ENCODE results near the gene C1orf105. TPM values are rescaled to one million over a fixed set of nuclear protein-coding genes. Genes with fewer than 3 reads are reported as not detected.
A peak's percentile ranks its signal among the peaks of the same experiment; 100 is the strongest.

C1orf105 gene
- total and polyA plus RNA-seq, 2 experiments from 2014 or later, result 3.2 to 21.5 TPM

DNA sequence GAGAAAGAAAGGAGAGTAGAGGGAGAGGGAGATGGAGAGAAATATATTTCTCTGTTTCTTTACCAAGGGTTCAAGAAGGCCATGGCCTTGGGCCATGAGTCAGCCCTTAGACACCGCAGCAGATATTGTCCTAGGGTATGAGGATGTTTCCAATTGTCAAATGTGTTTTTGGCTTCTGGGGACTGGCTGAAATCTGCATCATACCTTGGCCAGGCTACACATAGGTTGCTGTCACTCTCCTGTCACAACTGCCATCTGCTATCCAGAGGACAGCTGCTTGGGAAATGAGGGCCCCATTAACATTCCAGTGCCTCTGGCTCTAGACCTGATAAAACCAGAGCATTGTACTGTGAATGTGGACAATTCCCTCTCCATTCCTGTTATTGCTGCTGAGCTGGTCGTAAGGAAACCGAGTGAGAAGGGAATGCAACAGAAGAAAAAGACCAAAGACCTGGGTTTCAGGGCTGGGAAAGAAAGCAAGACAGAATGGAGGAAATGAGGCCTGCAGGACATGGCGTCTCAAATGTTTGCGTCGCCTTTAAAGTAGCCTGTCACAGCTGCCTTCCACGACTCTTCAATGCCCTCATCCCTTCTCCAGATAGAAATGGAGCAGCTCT lies 32.2 kb downstream of the C1orf105 start:
- Histone ChIP-seq H3K4me1 (ENCODE audit: low read depth) (peaks cover 39% of the 10 kb centered on the region), H3K36me3 (no peaks in the 10 kb centered on the region), H3K27me3 (no peaks in the 10 kb centered on the region), H3K27ac (peak overlapping the region; percentile 94), H3K4me3 (no peak overlapping the region), H3K9me3 (ENCODE audit: low read depth) (no peaks in the 10 kb centered on the region)
- peak in 1 of 2 donors; percentile 59 for DNase-seq (ENCODE audit: low read depth in 1 of 2, low spot score in 1 of 2)
- TF ChIP-seq, protein P1, sequence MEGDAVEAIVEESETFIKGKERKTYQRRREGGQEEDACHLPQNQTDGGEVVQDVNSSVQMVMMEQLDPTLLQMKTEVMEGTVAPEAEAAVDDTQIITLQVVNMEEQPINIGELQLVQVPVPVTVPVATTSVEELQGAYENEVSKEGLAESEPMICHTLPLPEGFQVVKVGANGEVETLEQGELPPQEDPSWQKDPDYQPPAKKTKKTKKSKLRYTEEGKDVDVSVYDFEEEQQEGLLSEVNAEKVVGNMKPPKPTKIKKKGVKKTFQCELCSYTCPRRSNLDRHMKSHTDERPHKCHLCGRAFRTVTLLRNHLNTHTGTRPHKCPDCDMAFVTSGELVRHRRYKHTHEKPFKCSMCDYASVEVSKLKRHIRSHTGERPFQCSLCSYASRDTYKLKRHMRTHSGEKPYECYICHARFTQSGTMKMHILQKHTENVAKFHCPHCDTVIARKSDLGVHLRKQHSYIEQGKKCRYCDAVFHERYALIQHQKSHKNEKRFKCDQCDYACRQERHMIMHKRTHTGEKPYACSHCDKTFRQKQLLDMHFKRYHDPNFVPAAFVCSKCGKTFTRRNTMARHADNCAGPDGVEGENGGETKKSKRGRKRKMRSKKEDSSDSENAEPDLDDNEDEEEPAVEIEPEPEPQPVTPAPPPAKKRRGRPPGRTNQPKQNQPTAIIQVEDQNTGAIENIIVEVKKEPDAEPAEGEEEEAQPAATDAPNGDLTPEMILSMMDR (IDR thresholded peaks at IDR 0.05; ENCODE audit: low read depth, low read length), result no peak

DNA sequence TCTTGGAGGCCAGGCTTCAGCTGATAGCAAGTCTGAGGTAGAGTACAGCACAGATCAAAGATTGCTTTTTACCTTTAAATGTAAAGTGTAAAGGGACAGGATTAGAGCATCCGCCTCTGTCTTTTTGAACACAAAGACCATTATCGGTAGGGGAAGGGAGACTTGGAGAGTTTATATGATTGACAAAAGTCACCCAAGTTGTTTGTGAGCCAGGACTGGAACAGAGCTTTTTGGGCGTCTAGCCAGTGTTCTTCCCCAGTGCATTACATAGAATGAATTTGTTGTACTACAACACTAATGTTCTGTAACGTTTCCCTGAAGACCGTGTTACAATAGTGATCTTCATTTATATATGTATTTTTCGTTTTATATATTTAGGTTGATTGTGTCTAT lies 32.7 kb downstream of the C1orf105 start:
- Histone ChIP-seq H3K27me3 (no peaks in the 10 kb centered on the region), H3K36me3 (no peaks in the 10 kb centered on the region), H3K27ac (peak overlapping the region; percentile 94), H3K9me3 (ENCODE audit: low read depth) (no peaks in the 10 kb centered on the region), H3K4me1 (ENCODE audit: low read depth) (peaks cover 39% of the 10 kb centered on the region), H3K4me3 (no peak overlapping the region)
- TF ChIP-seq, protein P1 (IDR thresholded peaks at IDR 0.05; ENCODE audit: low read depth, low read length), result no peak
- DNase-seq (ENCODE audit: low read depth in 1 of 2, low spot score in 1 of 2), result no peak

DNA sequence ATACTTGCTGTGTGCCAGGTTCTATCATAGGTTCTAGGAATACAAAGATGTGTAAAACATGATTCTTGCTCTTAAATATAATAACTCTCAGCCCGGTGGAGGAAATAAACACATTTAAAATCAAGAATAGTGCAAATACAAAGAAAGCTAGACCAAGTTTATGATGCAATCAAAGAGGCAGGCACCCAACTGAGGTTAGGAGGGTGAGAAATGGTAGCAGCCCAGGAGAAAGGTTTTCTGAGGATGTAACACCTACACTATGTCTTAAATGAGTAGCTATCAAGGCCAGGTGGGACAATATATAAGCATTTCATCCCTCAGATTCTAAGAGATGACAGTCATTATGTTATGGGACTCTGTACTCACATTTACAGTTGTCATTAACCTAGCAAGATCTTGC lies 33.1 kb downstream of the C1orf105 start:
- H3K9me3 ChIP-seq (ENCODE audit: low read depth), result no peaks in the 10 kb centered on the region
- TF ChIP-seq, protein P1 (IDR thresholded peaks at IDR 0.05; ENCODE audit: low read depth, low read length), result no peak
- no peaks in the 10 kb centered on the region for H3K27me3 ChIP-seq
- no peak overlapping the region for H3K4me3 ChIP-seq
- no peaks in the 10 kb centered on the region for H3K36me3 ChIP-seq
- peak overlapping the region; percentile 94 for H3K27ac ChIP-seq
- H3K4me1 ChIP-seq (ENCODE audit: low read depth), result peaks cover 39% of the 10 kb centered on the region
- DNase-seq (ENCODE audit: low read depth in 1 of 2, low spot score in 1 of 2), result no peak

DNA sequence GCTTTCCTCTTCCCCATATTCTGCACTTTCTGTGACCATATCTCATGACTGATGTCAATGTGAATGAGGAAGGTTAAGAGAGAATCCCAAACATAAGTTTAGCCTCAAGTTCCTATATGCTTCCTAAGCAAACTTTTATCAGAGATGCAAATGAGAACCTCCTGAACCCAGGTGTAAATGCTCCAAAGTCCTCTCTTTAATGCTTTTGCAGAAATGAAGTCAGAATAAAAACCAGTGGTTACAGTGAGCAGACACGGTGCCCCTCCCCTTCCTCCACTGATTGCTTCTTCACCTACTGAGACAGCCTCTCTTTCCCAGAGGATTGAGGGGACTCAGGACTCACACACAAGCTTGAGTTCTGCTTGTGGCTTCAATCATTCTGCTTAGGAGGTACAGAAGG lies 35.0 kb downstream of the C1orf105 start:
- Histone ChIP-seq H3K4me1 (ENCODE audit: low read depth) (peaks cover 35% of the 10 kb centered on the region), H3K27me3 (no peaks in the 10 kb centered on the region), H3K27ac (no peak overlapping the region), H3K4me3 (no peak overlapping the region), H3K36me3 (no peaks in the 10 kb centered on the region), H3K9me3 (ENCODE audit: low read depth) (no peaks in the 10 kb centered on the region)
- TF ChIP-seq, protein P1 (IDR thresholded peaks at IDR 0.05; ENCODE audit: low read depth, low read length), result no peak
- no peak for DNase-seq (ENCODE audit: low read depth in 1 of 2, low spot score in 1 of 2)

DNA sequence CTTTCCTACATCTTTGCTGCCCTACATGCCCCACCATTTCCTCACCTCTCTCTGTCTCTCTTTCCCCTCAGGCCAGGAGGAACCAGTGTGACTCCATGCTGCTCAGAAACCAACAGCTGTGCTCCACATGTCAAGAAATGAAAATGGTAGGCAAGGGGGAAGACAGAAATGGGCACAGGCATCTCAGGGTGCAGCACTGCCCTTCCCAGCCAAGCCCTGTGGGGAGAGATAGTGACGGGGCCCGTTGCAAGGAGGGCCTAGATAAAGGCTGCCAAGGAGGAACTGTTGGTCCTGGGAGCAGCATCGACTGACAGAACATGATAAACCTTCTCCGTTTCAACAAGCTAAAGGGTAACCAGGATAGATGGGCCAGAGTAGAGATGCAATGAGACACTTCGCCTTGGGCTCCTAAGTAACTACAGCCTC lies 35.9 kb downstream of the C1orf105 start:
- H3K4me3 ChIP-seq, result no peak overlapping the region
- peaks cover 35% of the 10 kb centered on the region for H3K4me1 ChIP-seq (ENCODE audit: low read depth)
- TF ChIP-seq, protein P1 (IDR thresholded peaks at IDR 0.05; ENCODE audit: low read depth, low read length), result no peak
- no peak overlapping the region for H3K27ac ChIP-seq
- H3K36me3 ChIP-seq, result no peaks in the 10 kb centered on the region
- DNase-seq (ENCODE audit: low read depth in 1 of 2, low spot score in 1 of 2), result no peak
- H3K27me3 ChIP-seq, result no peaks in the 10 kb centered on the region
- no peaks in the 10 kb centered on the region for H3K9me3 ChIP-seq (ENCODE audit: low read depth)

Measured in cardiac muscle cell (in vitro differentiated cells and primary cell).